ENCODE results near the gene WDR4.

DNA sequence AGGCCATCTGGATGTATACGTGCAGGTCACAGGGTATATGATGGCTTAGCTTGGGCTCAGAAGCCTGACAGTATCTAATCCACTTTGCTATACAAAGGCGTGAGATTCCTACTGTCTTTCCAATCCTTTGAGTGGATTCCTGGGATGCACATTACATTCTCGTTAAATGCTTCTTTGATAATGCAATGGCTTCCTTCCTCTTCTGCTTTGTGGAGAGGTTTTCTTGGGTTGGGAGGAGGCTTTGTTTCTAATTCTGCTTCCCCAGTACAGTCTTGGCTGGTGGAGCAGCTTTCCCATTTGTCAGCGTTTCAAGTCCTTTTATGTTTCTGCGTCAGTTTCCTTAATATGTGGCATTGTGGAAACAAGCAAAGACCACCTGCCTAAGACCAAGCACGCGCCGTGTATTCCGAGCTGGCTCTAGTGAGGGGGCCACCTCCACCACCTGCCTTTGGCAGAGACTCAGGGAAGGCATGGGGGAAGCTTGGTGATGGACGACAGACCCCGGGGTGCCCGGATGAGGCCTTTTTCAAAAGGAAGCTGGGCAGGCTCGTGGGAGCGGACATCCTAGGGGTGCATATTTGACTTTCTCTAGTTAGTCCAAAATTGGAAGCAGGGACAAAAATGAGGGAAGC lies 72.7 kb downstream of the WDR4 start:
- TF ChIP-seq, protein P1, sequence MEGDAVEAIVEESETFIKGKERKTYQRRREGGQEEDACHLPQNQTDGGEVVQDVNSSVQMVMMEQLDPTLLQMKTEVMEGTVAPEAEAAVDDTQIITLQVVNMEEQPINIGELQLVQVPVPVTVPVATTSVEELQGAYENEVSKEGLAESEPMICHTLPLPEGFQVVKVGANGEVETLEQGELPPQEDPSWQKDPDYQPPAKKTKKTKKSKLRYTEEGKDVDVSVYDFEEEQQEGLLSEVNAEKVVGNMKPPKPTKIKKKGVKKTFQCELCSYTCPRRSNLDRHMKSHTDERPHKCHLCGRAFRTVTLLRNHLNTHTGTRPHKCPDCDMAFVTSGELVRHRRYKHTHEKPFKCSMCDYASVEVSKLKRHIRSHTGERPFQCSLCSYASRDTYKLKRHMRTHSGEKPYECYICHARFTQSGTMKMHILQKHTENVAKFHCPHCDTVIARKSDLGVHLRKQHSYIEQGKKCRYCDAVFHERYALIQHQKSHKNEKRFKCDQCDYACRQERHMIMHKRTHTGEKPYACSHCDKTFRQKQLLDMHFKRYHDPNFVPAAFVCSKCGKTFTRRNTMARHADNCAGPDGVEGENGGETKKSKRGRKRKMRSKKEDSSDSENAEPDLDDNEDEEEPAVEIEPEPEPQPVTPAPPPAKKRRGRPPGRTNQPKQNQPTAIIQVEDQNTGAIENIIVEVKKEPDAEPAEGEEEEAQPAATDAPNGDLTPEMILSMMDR (IDR thresholded peaks at IDR 0.05) = no peak
- TF ChIP-seq POLR2A (IDR thresholded peaks at IDR 0.05) = no peak
- TF ChIP-seq POLR2AphosphoS5 (IDR thresholded peaks at IDR 0.05) = no peak
